H1 (cell line): ENCODE data around the gene ZNF106. TPM values are rescaled to one million over a fixed set of nuclear protein-coding genes. Genes with fewer than 3 reads are reported as not detected.

Source experiments
- CTCF ChIA-PET: fragments of 300-600 bp; sonication (Branson Sonifier 250); formaldehyde crosslinking; loops from one replicate; lab custom pipeline; 2021; ENCODE audit not compliant: partially characterized antibody; lab: Charles Lee
- POLR2A ChIA-PET: fragments of 300-600 bp; sonication (Branson Sonifier 250); formaldehyde crosslinking; loops from one replicate; lab custom pipeline; 2021; ENCODE audit warnings: inconsistent platforms; ENCODE audit not compliant: partially characterized antibody; lab: Charles Lee
- DNase-seq, 2 experiments: peaks; one replicate each; pipeline versions ENCODE4 v3.0.0 to v3.0.0-alpha.2; 2010 to 2022; ENCODE audit warnings: low spot score in 2 of 2, low read depth in 1 of 2, mixed read lengths in 1 of 2
- FAIRE-seq: peaks from 2 replicates; lab custom pipeline; 2011; peaks lifted over from hg19 to GRCh38; lab: Jason Lieb, UNC
- H2AFZ ChIP-seq: 2 replicates; pipeline ENCODE4 v1.8.1; 2012; ENCODE audit warnings: low read length, inconsistent platforms
- H2AK5ac ChIP-seq: 2 replicates; pipeline ENCODE4 v1.6.1; 2013; ENCODE audit warnings: low read depth, low read length
- H2BK120ac ChIP-seq: replicated peaks from 2 replicates; pipeline ENCODE3; 2013; ENCODE audit warnings: low read depth, low read length, inconsistent platforms
- H2BK12ac ChIP-seq: 2 replicates; pipeline ENCODE4 v1.6.1; 2013; ENCODE audit warnings: low read depth, low read length
- H2BK15ac ChIP-seq: 2 replicates; pipeline ENCODE4 v1.6.1; 2013; ENCODE audit warnings: low read length
- H2BK20ac ChIP-seq: 2 replicates; pipeline ENCODE4 v1.6.1; 2013; ENCODE audit warnings: low read length
- H2BK5ac ChIP-seq: 2 replicates; pipeline ENCODE4 v1.6.1; 2013; ENCODE audit warnings: low read depth, low read length
- H3K14ac ChIP-seq: 2 replicates; pipeline ENCODE4 v1.6.1; 2013; ENCODE audit warnings: inconsistent platforms; ENCODE audit not compliant: insufficient read length
- H3K18ac ChIP-seq: 2 replicates; pipeline ENCODE4 v1.6.1; 2013; ENCODE audit warnings: low read length; ENCODE audit errors: extremely low read depth
- H3K23ac ChIP-seq: 2 replicates; pipeline ENCODE4 v1.6.1; 2013; ENCODE audit warnings: inconsistent platforms; ENCODE audit not compliant: insufficient read length
- H3K23me2 ChIP-seq: 2 replicates; pipeline ENCODE4 v1.6.1; 2013; ENCODE audit warnings: low read depth, low read length
- H3K27ac ChIP-seq: 2 replicates; pipeline ENCODE4 v1.6.1; 2011; ENCODE audit warnings: low read depth, low read length, inconsistent platforms
- H3K27me3 ChIP-seq, 4 experiments: replicated peaks in 1 of 4; 1 replicate in 1 of 4; 2 replicates in 3 of 4; pipeline versions ENCODE4 v1.6.1 to v1.8.1; 2011 to 2013; ENCODE audit warnings: low read length in 3 of 4, mild to moderate bottlenecking in 3 of 4, inconsistent platforms in 2 of 4, mixed read lengths in 2 of 4, moderate library complexity in 1 of 4; ENCODE audit not compliant: control insufficient read depth in 3 of 4, insufficient read depth in 3 of 4; ENCODE audit errors: extremely low read depth in 1 of 4
- H3K36me3 ChIP-seq, 4 experiments: 2 replicates each; pipeline versions ENCODE4 v1.6.1 to v1.8.1; 2011 to 2013; ENCODE audit warnings: mild to moderate bottlenecking in 4 of 4, low read length in 3 of 4, moderate library complexity in 2 of 4, control low read depth in 1 of 4, inconsistent platforms in 1 of 4; ENCODE audit not compliant: insufficient read depth in 4 of 4, control insufficient read depth in 2 of 4
- H3K4ac ChIP-seq: replicated peaks from 2 replicates; pipeline ENCODE3; 2013; ENCODE audit warnings: low read length, low read depth, mixed read lengths, inconsistent platforms; ENCODE audit not compliant: insufficient read length
- H3K4me1 ChIP-seq, 4 experiments: replicated peaks in 1 of 4; 1 replicate in 1 of 4; 2 replicates in 3 of 4; pipeline versions ENCODE4 v1.6.1 to v1.8.1; 2011 to 2013; ENCODE audit warnings: low read length in 3 of 4, inconsistent platforms in 2 of 4, mixed read lengths in 1 of 4; ENCODE audit not compliant: insufficient read depth in 4 of 4, control insufficient read depth in 3 of 4
- H3K4me2 ChIP-seq, 2 experiments: 2 replicates each; pipeline versions ENCODE4 v1.6.1 to v1.8.1; 2011 to 2013; ENCODE audit warnings: low read depth in 2 of 2, low read length in 2 of 2, control low read depth in 1 of 2, inconsistent platforms in 1 of 2, mild to moderate bottlenecking in 1 of 2; ENCODE audit not compliant: insufficient read depth in 1 of 2
- H3K4me3 ChIP-seq, 4 experiments: fragments of 200-600, 300-600 bp in 1 of 4; sonication (generic), shearing (Covaris generic), sonication (Bioruptor Twin) in 1 of 4; 2 replicates each; pipeline versions ENCODE4 v1.5.1 to v1.8.1; 2011 to 2016; ENCODE audit warnings: low read length in 4 of 4, low read depth in 3 of 4, control low read depth in 2 of 4, inconsistent platforms in 2 of 4, mild to moderate bottlenecking in 2 of 4, mixed read lengths in 1 of 4, moderate library complexity in 1 of 4; ENCODE audit not compliant: insufficient read depth in 2 of 4; ENCODE audit errors: extremely low read depth in 1 of 4
- H3K56ac ChIP-seq: replicated peaks from 2 replicates; pipeline ENCODE3; 2013; ENCODE audit warnings: low read depth, mild to moderate bottlenecking, mixed read lengths, low read length, inconsistent platforms; ENCODE audit not compliant: insufficient read length
- H3K79me1 ChIP-seq: 2 replicates; pipeline ENCODE4 v1.6.1; 2013; ENCODE audit warnings: low read depth, low read length, control low read depth
- H3K79me2 ChIP-seq, 2 experiments: 2 replicates each; pipeline versions ENCODE4 v1.6.1 to v1.8.1; 2012 to 2013; ENCODE audit warnings: low read length in 2 of 2, mild to moderate bottlenecking in 2 of 2, inconsistent platforms in 1 of 2; ENCODE audit not compliant: insufficient read depth in 2 of 2, control insufficient read depth in 1 of 2
- H3K9ac ChIP-seq, 4 experiments: replicated peaks in 1 of 4; 1 replicate in 1 of 4; 2 replicates in 3 of 4; pipeline versions ENCODE4 v1.6.1 to v1.8.1; 2011 to 2013; ENCODE audit warnings: low read depth in 3 of 4, low read length in 3 of 4, control low read depth in 2 of 4, mild to moderate bottlenecking in 2 of 4, moderate library complexity in 2 of 4, inconsistent platforms in 1 of 4; ENCODE audit errors: extremely low read depth in 1 of 4
- H3K9me3 ChIP-seq, 2 experiments: 2 replicates each; pipeline versions ENCODE4 v1.6.1 to v1.8.1; 2012 to 2013; ENCODE audit warnings: mild to moderate bottlenecking in 2 of 2, moderate library complexity in 2 of 2, control low read depth in 1 of 2, inconsistent platforms in 1 of 2, low read depth in 1 of 2, low read length in 1 of 2, mixed read lengths in 1 of 2; ENCODE audit not compliant: insufficient read depth in 2 of 2
- H4K20me1 ChIP-seq, 2 experiments: replicated peaks in 1 of 2; 2 replicates each; pipeline versions ENCODE3 to v1.8.1; 2011 to 2013; ENCODE audit warnings: inconsistent platforms in 2 of 2, low read length in 2 of 2, mild to moderate bottlenecking in 1 of 2; ENCODE audit not compliant: insufficient read depth in 2 of 2, control insufficient read depth in 1 of 2
- H4K5ac ChIP-seq: 2 replicates; pipeline ENCODE4 v1.6.1; 2013; ENCODE audit warnings: low read length, low read depth, mixed read lengths, inconsistent platforms; ENCODE audit not compliant: insufficient read length
- H4K8ac ChIP-seq: 2 replicates; pipeline ENCODE4 v1.8.0; 2013; ENCODE audit warnings: mild to moderate bottlenecking, moderate library complexity, low read length, inconsistent platforms; ENCODE audit not compliant: insufficient read depth; ENCODE audit errors: extremely low read depth
- H4K91ac ChIP-seq: replicated peaks from 2 replicates; pipeline ENCODE3; 2013; ENCODE audit warnings: low read length, mixed read lengths, inconsistent platforms; ENCODE audit not compliant: insufficient read length
- CEBPB ChIP-seq: IDR thresholded peaks from 2 replicates; pipeline ENCODE4 v1.6.1; 2012; ENCODE audit warnings: low read depth, low read length
- HDAC2 ChIP-seq, 2 experiments: fragments of 300-600 bp in 1 of 2; sonication (generic) in 1 of 2; IDR thresholded peaks; 2 replicates each; pipeline ENCODE4 v1.6.1; 2011 to 2012; ENCODE audit warnings: low read depth in 2 of 2, low read length in 2 of 2, mild to moderate bottlenecking in 2 of 2, moderate library complexity in 2 of 2, borderline replicate concordance in 1 of 2, inconsistent platforms in 1 of 2
- MAFK ChIP-seq: IDR thresholded peaks from 2 replicates; pipeline ENCODE4 v1.6.1; 2012; ENCODE audit warnings: low read depth, mild to moderate bottlenecking, improper control_type of control experiment, low read length
- NANOG ChIP-seq: IDR thresholded peaks from 2 replicates; pipeline ENCODE4 v1.6.1; 2011; ENCODE audit warnings: low read length, low read depth, mild to moderate bottlenecking, inconsistent platforms; ENCODE audit not compliant: insufficient read depth, poor library complexity, severe bottlenecking
- RAD21 ChIP-seq, 2 experiments: IDR thresholded peaks in 1 of 2; conservative IDR thresholded peaks in 1 of 2; 2 replicates each; pipeline ENCODE4 v1.6.1; 2011; ENCODE audit warnings: low read depth in 2 of 2, low read length in 2 of 2, improper control_type of control experiment in 1 of 2, inconsistent platforms in 1 of 2, mild to moderate bottlenecking in 1 of 2, moderate library complexity in 1 of 2
- TEAD4 ChIP-seq: IDR thresholded peaks from 2 replicates; pipeline ENCODE4 v1.6.1; 2012; ENCODE audit warnings: low read depth, low read length, inconsistent platforms, mixed read lengths
- ZNF274 ChIP-seq: IDR thresholded peaks from 2 replicates; pipeline ENCODE4 v1.7.0; 2012; ENCODE audit warnings: low read length, borderline replicate concordance; ENCODE audit errors: extremely low read depth
- polyA plus RNA-seq, 7 experiments: library from polyadenylated mRNA; depleted of rRNA in 3 of 7; stranded (reverse) in 5 of 7; unstranded in 2 of 7; fragments of >200 nt in 5 of 7; fragments of 200-250 nt in 2 of 7; gene quantifications; 1 replicate in 5 of 7; 2 replicates in 1 of 7; 4 replicates in 1 of 7; pipeline versions ENCODE4 v1.2.1 to v1.2.3, GENCODE V29; 2011 to 2013; ENCODE audit warnings: missing spikeins in 2 of 7, mixed read lengths in 2 of 7
- total RNA-seq: library from RNA; stranded (reverse); fragmentation: NEBNext Ultra II Directional; extraction: Animal tissue kit (Norgen Biotek cat#: 25700); gene quantifications from 2 replicates; pipeline ENCODE4 v1.2.1, GENCODE V29; 2021

ZNF106 gene
- total and polyA plus RNA-seq, 2 of the 8 experiments (the other 6 are each of a cell fraction or from before 2014, with no cell fraction given) = 18.2 to 62.0 TPM

DNA sequence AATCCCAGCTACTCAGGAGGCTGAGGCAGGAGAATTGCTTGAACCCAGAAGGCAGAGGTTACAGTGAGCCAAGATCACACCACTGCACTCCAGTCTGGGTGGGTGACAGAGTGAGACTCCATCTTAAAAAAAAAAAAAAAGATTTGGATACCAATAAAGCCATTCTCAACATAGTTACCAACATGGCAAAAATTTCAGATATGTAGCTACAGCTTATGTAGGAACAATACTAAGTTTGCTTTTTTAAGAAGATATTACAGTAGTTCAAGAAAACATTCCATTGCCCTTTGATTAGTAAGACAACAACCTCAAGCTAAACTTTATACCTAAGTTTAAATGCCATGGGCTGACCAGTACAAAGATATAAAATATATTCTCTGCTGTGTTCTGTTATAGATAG, 34.4 kb downstream of the ZNF106 start:
- no peak for FAIRE-seq
- TF ChIP-seq NANOG (no peak), TEAD4 (no peak), ZNF274 (no peak), RAD21 (IDR thresholded peaks at IDR 0.05 in 1 of 2, conservative IDR thresholded peaks at IDR 0.05 in 1 of 2; ENCODE audit: low read depth in 2 of 2, low read length in 2 of 2) (no peak), MAFK (no peak), HDAC2 (IDR thresholded peaks at IDR 0.05; ENCODE audit: borderline replicate concordance in 1 of 2, low read depth in 2 of 2, low read length in 2 of 2) (no peak), CEBPB (no peak)

More for the DNA sequence above, 34.4 kb downstream of the ZNF106 start:
- Histone ChIP-seq H2BK5ac (no peak overlapping the region), H3K18ac (no peak overlapping the region), H3K23me2 (no peaks in the 10 kb centered on the region), H2BK15ac (no peak overlapping the region), H3K4me2 (peak overlapping the region; percentile 24 to 50; a peak in 2 of 4 replicates), H4K8ac (no peak overlapping the region), H4K91ac (no peak overlapping the region), H3K27me3 (no peaks in the 10 kb centered on the region), H3K56ac (no peak overlapping the region), H3K27ac (no peak overlapping the region), H4K20me1 (no peaks in the 10 kb centered on the region), H3K23ac (no peak overlapping the region), H3K4me1 (peaks cover 0 to 8% (median 3%) of the 10 kb centered on the region in 4 experiments; a peak in 4 of 7 replicates), H2AFZ (no peak overlapping the region), H2BK120ac (no peak overlapping the region), H3K14ac (no peak overlapping the region), H3K4ac (no peak overlapping the region), H3K9me3 (no peaks in the 10 kb centered on the region), H2BK20ac (no peak overlapping the region), H3K79me2 (no peaks in the 10 kb centered on the region), H2AK5ac (no peak overlapping the region; the same call in 1 of the 2 replicates), H3K4me3 (peak overlapping the region in 1 of 4 experiments; percentile 31; a peak in 1 of 8 replicates), H3K9ac (no peak overlapping the region), H3K36me3 (peaks cover 1 to 4% (median 2%) of the 10 kb centered on the region in 4 experiments; a peak in 5 of 8 replicates), H4K5ac (no peak overlapping the region), H3K79me1 (no peaks in the 10 kb centered on the region), H2BK12ac (no peak overlapping the region; the same call in 1 of the 2 replicates)
- ChIA-PET CTCF (interaction anchor here (0.6 to 1.1 kb wide), 3 partner anchors 8 to 187 kb away, joined by 4 to 8 read pairs (median 7); no protein-coding TSS in a partner anchor), POLR2A (interaction anchor here (0.6 kb wide), 1 partner anchor 28 kb away, joined by 3 read pairs; no protein-coding TSS in a partner anchor)
- DNase-seq = no peak
